ENCODE results near the gene SNUPN. TPM values are rescaled to one million over a fixed set of nuclear protein-coding genes. Genes with fewer than 3 reads are reported as not detected.

SNUPN gene
- total RNA-seq, 1 donor from 2014 or later: 20.5 TPM

- Mint-ChIP-seq H3K36me3 (ENCODE audit: low read depth) (no peaks in the 10 kb centered on the region), H3K27me3 (peaks cover 4% of the 10 kb centered on the region), H3K9me3 (no peaks in the 10 kb centered on the region), H3K4me1 (peaks cover 1% of the 10 kb centered on the region), H3K27ac (no peak overlapping the region), H3K4me3 (no peak overlapping the region)
- DNase-seq (no peak), ATAC-seq (ENCODE audit: low read depth) (no peak)
- intact Hi-C loops (cut with micrococcal nuclease): no loop called here
- POLR2A ChIA-PET: no interaction called here
- TF ChIP-seq CTCF (IDR thresholded peaks at IDR 0.05): no peak
- CTCF ChIA-PET: interaction anchor here (1.0 kb wide), 1 partner anchor 14 kb away, joined by 3 read pairs; no protein-coding TSS in a partner anchor
Observed at GRCh38 chr15:75671730-75672602, 46.4 kb upstream of the SNUPN start.

- intact Hi-C loops (cut with micrococcal nuclease): no loop called here
- Mint-ChIP-seq H3K36me3 (ENCODE audit: low read depth) (no peaks in the 10 kb centered on the region), H3K9me3 (no peaks in the 10 kb centered on the region), H3K27me3 (peaks cover 4% of the 10 kb centered on the region), H3K4me1 (peaks cover 1% of the 10 kb centered on the region), H3K4me3 (no peak overlapping the region), H3K27ac (no peak overlapping the region)
- ChIA-PET CTCF (no interaction called here), POLR2A (no interaction called here)
- ATAC-seq (ENCODE audit: low read depth) (no peak), DNase-seq (no peak)
- no peak for TF ChIP-seq CTCF (IDR thresholded peaks at IDR 0.05)
Observed at GRCh38 chr15:75669879-75670212, 44.3 kb upstream of the SNUPN start.

- peaks cover 4% of the 10 kb centered on the region for H3K27me3 Mint-ChIP-seq
Observed at GRCh38 chr15:75669191-75669878, 43.8 kb upstream of the SNUPN start.

GRCh38 chr15:75666823-75667501 lies 41.4 kb upstream of the SNUPN start:
- no peaks in the 10 kb centered on the region for H3K9me3 Mint-ChIP-seq
- H3K4me1 Mint-ChIP-seq: no peaks in the 10 kb centered on the region
- no peaks in the 10 kb centered on the region for H3K36me3 Mint-ChIP-seq (ENCODE audit: low read depth)
- intact Hi-C loops (cut with micrococcal nuclease): no loop called here
- DNase-seq: no peak
- H3K4me3 Mint-ChIP-seq: no peak overlapping the region
- POLR2A ChIA-PET: no interaction called here
- peaks cover 4% of the 10 kb centered on the region for H3K27me3 Mint-ChIP-seq
- H3K27ac Mint-ChIP-seq: no peak overlapping the region
- CTCF ChIA-PET: no interaction called here
- ATAC-seq (ENCODE audit: low read depth): no peak
- no peak for TF ChIP-seq CTCF (IDR thresholded peaks at IDR 0.05)

More at GRCh38 chr15:75669191-75669878, 43.8 kb upstream of the SNUPN start:
- ChIA-PET CTCF (no interaction called here), POLR2A (no interaction called here)
- no peak for ATAC-seq (ENCODE audit: low read depth)
- DNase-seq: no peak
- H3K36me3 Mint-ChIP-seq (ENCODE audit: low read depth): no peaks in the 10 kb centered on the region
- intact Hi-C loops (cut with micrococcal nuclease): no loop called here
- no peak overlapping the region for H3K27ac Mint-ChIP-seq
- peaks cover 1% of the 10 kb centered on the region for H3K4me1 Mint-ChIP-seq
- no peaks in the 10 kb centered on the region for H3K9me3 Mint-ChIP-seq
- H3K4me3 Mint-ChIP-seq: no peak overlapping the region
- no peak for TF ChIP-seq CTCF (IDR thresholded peaks at IDR 0.05)

- no peak overlapping the region for H3K27ac Mint-ChIP-seq
- H3K36me3 Mint-ChIP-seq (ENCODE audit: low read depth): no peaks in the 10 kb centered on the region
- ATAC-seq (ENCODE audit: low read depth) (no peak), DNase-seq (no peak)
- POLR2A ChIA-PET: no interaction called here
- no peaks in the 10 kb centered on the region for H3K9me3 Mint-ChIP-seq
- peaks cover 6% of the 10 kb centered on the region for H3K27me3 Mint-ChIP-seq
- H3K4me1 Mint-ChIP-seq: no peaks in the 10 kb centered on the region
- intact Hi-C loops (cut with micrococcal nuclease): no loop called here
- TF ChIP-seq CTCF (IDR thresholded peaks at IDR 0.05): no peak
- no peak overlapping the region for H3K4me3 Mint-ChIP-seq
- CTCF ChIA-PET: no interaction called here
Observed at GRCh38 chr15:75663931-75664421, 38.5 kb upstream of the SNUPN start.
